Measurements from ENCODE around the gene NAT9. TPM values are rescaled to one million over a fixed set of nuclear protein-coding genes. Genes with fewer than 3 reads are reported as not detected.

NAT9 gene, protein sequence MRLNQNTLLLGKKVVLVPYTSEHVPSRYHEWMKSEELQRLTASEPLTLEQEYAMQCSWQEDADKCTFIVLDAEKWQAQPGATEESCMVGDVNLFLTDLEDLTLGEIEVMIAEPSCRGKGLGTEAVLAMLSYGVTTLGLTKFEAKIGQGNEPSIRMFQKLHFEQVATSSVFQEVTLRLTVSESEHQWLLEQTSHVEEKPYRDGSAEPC
- 10 to 100 TPM; 39.2 to 55.3 (median 47.9) TPM for polyA plus RNA-seq (ENCODE audit: insufficient read depth in 1 of 5, insufficient read length in 5 of 5, low replicate concordance in 1 of 5)
- long read RNA-seq, donor 1, transcript NAT9-210 (7 exons, 1,860 nt) = major isoform, 7 of 15 reads
- long read RNA-seq, donor 1, partial matches to known transcripts = 0 of 15 reads
- long read RNA-seq, donor 1, other reads (novel, unspliced or antisense) = 0 of 15 reads
- long read RNA-seq, donor 2, partial matches to known transcripts = 0 of 5 reads
- long read RNA-seq, donor 2, other reads (novel, unspliced or antisense) = 0 of 5 reads
- long read RNA-seq, donor 3, partial matches to known transcripts = 0 of 8 reads
- long read RNA-seq, donor 3, other reads (novel, unspliced or antisense) = 0 of 8 reads
- long read RNA-seq, donor 4, partial matches to known transcripts = 0 of 4 reads
- long read RNA-seq, donor 4, other reads (novel, unspliced or antisense) = 0 of 4 reads
- long read RNA-seq, donor 5, partial matches to known transcripts = 0 of 9 reads
- long read RNA-seq, donor 5, other reads (novel, unspliced or antisense) = 0 of 9 reads
- long read RNA-seq, donor 6, transcript NAT9-210 (7 exons, 1,860 nt) = major isoform, 6 of 29 reads
- long read RNA-seq, donor 6, partial matches to known transcripts = 17 of 29 reads
- long read RNA-seq, donor 6, other reads (novel, unspliced or antisense) = 0 of 29 reads
- long read RNA-seq, donor 7, transcript NAT9-210 (7 exons, 1,860 nt) = major isoform, 8 of 21 reads
- long read RNA-seq, donor 7, partial matches to known transcripts = 0 of 21 reads
- long read RNA-seq, donor 7, other reads (novel, unspliced or antisense) = 0 of 21 reads
- long read RNA-seq, donor 8, partial matches to known transcripts = 0 of 4 reads
- long read RNA-seq, donor 8, other reads (novel, unspliced or antisense) = 0 of 4 reads

DNA sequence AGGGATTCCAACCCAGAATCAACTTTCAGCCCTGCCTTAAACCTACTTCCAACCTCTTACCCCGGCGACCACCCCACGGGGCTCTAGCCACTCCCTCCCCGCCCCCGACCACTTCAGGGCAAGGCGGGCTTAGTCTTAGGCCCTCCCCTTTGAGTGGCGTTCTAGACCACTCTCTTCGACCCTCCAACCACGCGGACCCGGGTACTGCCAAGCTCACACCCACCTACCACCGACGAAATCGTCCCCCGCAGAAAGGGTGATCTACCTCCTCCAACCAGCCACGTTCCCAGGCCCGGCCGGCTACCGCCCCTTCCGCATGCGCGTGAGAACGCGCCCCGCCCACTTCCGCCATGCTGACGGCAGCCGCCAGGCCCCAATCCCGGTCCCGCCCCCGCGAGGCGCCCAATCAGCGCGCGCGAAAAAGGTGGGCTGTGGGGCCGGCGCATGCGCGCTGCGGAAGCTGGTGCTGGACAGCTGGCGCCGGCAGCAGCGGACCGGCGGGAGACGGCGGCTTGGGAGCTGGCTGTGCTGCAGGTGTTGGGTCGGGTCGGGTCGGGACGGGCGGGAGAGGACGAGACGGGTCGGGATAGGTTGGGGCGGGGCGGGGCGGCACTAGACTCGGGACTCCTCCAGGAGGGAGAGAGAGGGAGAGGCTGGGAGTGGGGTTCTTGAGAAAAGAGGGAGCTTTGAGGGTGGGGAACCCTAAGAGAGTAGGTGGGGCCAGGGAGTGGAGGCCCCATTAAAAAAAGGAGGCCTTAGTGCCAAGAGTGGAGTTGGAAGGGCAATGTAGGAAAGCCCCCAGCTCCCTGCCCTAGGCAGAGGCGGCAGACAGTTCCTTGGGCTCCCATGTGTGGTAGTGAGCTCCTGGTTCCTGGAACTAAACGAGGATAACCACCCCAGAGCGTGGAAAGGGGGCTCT, at the start of gene NAT9:
NAT9 (minus strand) TSS at position 302 of the 919 bp plus-strand sequence. CDS start 647 bp downstream, outside the sequence.
- DNase-seq = peak; percentile 97

DNA sequence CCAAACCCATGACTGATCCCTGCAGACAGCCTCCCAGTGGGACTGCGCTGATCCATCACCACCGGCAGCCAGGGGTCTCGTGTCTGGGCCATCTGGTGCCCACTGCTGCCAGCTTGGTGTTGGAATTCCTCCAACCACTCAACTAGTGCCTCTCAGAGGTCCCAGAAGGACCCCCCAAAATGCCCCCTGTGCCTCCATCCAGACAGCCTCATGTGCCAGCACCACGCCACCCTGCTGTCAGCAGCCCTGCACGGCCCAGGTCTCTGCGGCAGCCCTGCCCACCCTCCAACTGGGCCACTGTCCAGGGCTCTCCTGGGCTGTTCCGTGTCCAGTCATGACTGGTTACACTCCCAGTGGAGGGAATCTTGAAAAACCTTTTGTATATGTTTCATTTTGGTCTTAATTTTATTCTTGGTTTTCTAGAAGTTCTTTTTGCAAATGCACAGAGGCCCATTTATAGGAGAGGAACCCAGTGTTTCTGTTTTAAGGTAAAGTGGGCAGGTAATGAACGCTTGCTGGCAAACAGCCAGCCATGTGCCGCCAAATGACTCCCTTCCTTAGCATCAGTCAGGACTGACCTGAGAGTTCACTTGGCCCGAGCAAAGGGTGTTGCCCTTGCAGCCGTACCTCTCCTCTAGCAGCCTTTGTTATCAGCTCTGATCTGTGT, 48.9 kb upstream of the NAT9 start:
- no peak for DNase-seq

DNA sequence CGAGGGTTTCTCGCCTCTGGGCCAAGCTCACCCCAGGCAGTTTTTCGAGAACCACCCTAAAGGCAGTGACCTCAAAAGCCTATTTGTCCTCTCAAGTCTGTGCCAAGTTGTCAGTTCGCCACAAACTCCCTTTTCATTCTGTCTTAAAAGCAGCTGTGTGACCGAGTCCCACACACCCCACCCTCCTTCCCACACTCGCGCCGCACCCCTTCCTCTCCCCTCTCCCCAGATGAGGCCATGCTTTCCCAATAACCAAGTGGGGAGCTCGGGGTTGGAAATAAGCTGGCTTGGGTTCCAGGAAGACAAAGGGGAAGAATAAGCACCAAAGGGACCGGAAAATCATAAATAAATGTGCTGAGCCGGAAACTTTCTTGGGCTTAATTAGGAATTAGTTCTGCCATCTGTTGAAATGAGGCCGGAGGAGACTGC, 46.8 kb upstream of the NAT9 start:
- DNase-seq = peak in 1 of 2 donors; percentile 22

DNA sequence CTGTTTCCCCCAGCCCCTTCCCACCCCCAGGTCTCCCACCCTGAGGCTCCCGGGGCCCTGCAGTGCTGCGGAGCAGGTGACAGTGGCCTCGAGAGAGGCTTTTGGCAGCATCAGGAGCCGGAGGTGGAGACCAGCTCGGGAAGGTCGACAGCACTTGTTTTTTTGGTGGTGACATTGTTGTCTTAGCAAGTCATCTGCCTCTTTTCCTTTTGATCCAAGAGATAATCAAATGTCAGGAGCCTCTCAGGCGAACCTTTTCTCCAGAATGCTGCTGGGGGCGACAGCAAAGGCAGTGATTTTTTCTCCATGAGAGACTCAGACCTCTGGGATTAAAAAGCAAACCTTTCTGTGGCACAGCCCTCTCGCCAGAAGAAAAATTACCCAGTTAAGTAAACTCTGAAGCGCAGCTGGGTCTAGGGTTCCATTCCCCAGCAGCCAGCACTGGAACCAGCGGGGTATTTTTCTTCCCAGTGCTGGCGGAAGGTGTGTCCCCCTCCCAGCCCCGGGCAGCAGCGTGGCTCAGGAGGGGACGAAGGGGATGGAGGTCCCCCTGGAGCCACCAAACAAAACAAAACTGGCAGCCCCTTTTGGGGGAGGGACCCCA, 46.3 kb upstream of the NAT9 start:
- DNase-seq = no peak

GRCh38 chr17:74821655-74822334, 45.6 kb upstream of the NAT9 start:
- DNase-seq = no peak

DNA sequence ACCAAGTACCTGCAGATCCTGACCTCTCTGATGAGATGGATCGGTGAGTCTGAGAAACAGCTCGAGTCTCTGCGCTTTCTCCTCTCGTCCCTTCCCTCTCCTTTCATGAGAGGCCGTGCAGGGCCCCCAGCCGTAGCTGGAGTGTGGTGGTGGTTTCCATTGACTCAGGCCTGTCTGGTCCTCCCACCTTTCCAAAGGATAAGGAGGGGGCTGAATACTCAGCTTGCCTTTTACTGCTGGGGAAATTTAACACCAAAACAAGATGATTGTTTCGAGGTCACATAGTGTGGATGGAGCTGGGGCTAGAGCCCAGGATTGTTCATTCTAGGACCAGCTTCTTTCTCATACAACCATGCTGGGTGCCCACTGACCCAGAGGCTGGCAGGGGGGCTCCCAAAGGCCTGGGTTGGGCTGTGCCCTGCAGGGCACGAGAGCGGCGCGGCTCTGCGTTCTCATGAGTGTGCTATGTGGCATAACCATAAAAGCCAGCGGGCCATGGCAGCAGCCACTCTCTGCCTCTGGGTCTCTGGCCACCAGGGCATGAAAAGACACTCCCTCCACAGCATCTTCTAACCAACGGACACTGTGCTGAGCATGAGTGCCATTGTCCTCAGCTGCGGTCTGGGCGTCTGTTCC, 43.8 kb upstream of the NAT9 start:
- DNase-seq = no peak

- no peak for DNase-seq
These were observed 42.3 kb upstream of the NAT9 start for GRCh38 chr17:74818291-74818938.

- no peak for DNase-seq
These were observed 40.9 kb upstream of the NAT9 start for GRCh38 chr17:74816905-74817620.

DNA sequence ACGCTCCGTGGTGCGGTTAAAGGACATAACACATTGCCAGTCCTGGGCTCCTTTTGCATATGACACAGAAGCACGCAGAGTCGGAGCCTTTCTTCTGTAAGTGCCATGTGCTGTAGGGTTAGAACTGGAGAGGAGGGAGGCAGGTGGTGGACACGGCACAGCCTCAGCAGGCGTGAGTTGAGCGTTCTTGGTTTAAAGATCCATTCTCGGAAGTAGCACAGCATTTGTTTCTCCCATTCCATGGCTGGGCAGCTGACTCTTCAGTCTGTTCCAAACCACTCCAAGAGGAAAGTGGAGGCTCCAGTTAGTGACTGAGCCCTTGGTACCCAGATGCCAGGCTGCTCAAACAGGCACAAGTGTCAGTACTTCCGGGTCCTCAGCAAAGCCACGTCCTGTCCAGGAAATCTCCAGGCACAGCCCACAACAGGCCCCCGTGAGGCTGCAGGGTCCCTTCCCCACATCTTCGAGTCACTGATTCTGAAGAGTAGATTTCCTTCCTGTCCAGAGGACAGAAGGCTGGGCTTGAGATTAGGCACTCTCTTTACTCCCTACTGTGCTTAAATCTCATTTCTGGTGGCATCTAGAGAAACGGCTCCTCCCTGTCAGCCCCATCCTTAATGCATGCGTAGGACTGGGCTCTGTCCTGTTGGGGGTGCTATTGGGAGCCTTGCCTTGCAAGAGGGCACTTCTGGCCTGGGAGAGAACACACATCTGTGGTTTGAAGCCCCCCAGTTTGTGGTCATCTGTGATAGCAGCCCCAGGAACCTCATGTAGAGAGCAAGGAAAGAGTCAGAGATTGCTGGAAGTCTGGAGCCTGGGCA, 39.6 kb upstream of the NAT9 start:
- DNase-seq = no peak

- DNase-seq = no peak
These were observed 38.9 kb upstream of the NAT9 start for GRCh38 chr17:74815067-74815466.

- DNase-seq = no peak
These were observed 38.3 kb upstream of the NAT9 start for GRCh38 chr17:74814453-74814852.

DNA sequence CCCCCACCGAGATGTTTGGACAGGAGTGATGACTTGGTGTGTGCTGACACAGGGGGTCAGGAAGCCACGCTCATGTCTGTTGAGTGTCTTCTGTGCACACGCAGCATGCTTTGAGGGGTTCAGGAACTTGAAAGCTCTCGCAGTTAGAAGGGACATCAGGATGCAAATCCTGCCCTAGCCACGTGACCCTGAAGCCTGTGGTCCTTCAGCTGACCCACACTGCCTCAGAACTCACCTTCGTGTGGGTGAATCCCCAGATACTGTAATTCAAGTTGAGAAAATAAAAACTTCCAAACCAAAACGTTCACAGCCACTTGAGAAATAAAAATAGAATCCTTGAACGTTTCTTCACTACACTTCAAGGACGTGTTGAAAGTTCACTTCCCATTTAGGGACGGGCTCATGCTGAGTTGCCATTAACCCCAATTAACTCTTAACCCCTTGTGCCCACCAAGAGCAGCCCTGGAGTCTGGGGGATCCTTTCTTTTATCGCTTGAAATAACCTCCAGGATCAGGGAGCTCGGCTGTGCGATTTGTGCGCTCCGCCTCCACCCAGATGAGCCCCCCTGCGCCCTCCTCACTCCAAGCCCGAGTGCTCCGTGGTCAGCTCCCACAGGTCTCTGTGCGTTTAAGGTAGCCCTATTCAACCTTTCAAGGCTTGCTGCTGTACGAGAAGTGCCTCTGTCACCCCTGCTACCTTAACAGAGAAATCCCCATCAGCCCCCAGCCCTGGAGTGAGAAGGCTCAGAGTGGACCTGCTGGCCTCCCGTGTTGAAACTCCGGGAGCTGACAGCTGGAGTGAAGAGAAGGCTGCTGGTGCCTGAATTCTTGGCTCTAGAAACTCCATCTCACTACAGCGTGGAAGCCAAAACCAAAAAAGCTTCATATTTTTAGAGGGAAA, 36.2 kb upstream of the NAT9 start:
- DNase-seq = peak in 1 of 2 donors; percentile 23

GRCh38 chr17:74810699-74811485, 34.7 kb upstream of the NAT9 start:
- no peak for DNase-seq

DNA sequence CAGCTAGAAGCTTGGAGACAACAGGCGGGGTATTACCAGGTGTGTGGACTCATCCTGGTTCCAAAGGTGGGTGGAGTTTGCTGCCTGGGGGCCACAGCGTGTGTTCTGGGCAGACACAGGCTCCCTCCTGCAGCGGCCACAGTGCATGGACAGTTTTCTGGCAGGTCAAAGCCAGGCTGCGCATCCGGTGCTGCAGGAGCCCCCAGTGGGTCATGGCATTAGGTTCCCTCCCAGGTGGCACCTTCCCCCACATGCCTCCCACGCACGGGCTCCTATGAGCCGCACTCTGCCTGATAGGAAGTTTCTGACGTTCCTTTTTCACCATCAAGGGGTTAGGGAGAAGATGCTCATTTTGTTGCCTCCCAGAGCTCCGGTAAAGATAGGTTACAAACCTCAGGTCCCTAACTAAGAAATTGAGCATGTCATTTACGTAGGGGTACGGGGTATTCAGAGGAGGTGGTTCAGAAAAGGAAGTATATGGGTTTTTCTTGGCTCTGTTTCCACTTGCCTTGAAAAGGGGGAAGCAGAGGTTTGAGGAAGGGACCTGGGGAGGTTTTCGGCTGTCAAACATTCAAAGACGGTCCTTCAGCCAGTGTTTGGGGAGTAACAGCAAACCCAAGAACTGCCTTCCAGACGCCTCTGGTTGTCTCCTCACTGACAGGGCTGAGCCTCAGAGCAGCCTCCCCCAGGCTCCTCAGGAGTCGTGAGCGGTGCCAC, 32.7 kb upstream of the NAT9 start:
- DNase-seq = no peak

Measured in right lung (tissue), 10 donors.